ENCODE data around the gene CPS1. TPM values are rescaled to one million over a fixed set of nuclear protein-coding genes. Genes with fewer than 3 reads are reported as not detected.

The CPS1 gene
- total RNA-seq, 4 donors from 2014 or later = 4.8 to 7.3 (median 6.6) TPM

- TF ChIP-seq CTCF (IDR thresholded peaks at IDR 0.05; ENCODE audit: low read depth) = no peak
Measured at GRCh38 chr2:210558708-210559107, 2.3 kb downstream of the CPS1 start.

- TF ChIP-seq CTCF (IDR thresholded peaks at IDR 0.05; ENCODE audit: low read depth) = no peak
Measured at GRCh38 chr2:210559182-210559581, 2.8 kb downstream of the CPS1 start.

GRCh38 chr2:210561475-210561874 lies 5.1 kb downstream of the CPS1 start:
- TF ChIP-seq CTCF (IDR thresholded peaks at IDR 0.05; ENCODE audit: low read depth) = no peak

- no peak for TF ChIP-seq CTCF (IDR thresholded peaks at IDR 0.05; ENCODE audit: low read depth)
Measured at GRCh38 chr2:210562091-210562490, 5.7 kb downstream of the CPS1 start.

GRCh38 chr2:210562502-210563080 lies 6.2 kb downstream of the CPS1 start:
- TF ChIP-seq CTCF (IDR thresholded peaks at IDR 0.05; ENCODE audit: low read depth) = no peak

- TF ChIP-seq CTCF (IDR thresholded peaks at IDR 0.05; ENCODE audit: low read depth) = no peak
Measured at GRCh38 chr2:210567279-210567678, 10.9 kb downstream of the CPS1 start.

- TF ChIP-seq CTCF (IDR thresholded peaks at IDR 0.05; ENCODE audit: low read depth) = no peak
Measured at GRCh38 chr2:210568108-210568507, 11.7 kb downstream of the CPS1 start.

Measured in subcutaneous adipose tissue (tissue), 4 donors.